HepG2 (cell line): ENCODE measurements around the gene TNFRSF21. TPM values are rescaled to one million over a fixed set of nuclear protein-coding genes. Genes with fewer than 3 reads are reported as not detected.

Experiments
- ELF1 ChIP-seq: sonication (generic); formaldehyde crosslinking; IDR thresholded peaks from 2 replicates; pipeline ENCODE4 v1.4.0; 2020; ENCODE audit warnings: missing genetic modification reagents
- HNRNPH1 ChIP-seq: fragments of 200-400 bp; formaldehyde crosslinking; optimal IDR thresholded peaks from 2 replicates; pipeline ENCODE3; 2017; ENCODE audit warnings: mild to moderate bottlenecking, low read depth, low read length
- ZNF562 ChIP-seq: sonication (generic); formaldehyde crosslinking; IDR thresholded peaks from 2 replicates; pipeline ENCODE4 v1.8.0; 2022; ENCODE audit warnings: missing genetic modification reagents, borderline replicate concordance
- ZNF574 ChIP-seq: sonication (generic); formaldehyde crosslinking; IDR thresholded peaks from 2 replicates; pipeline ENCODE4 v1.4.0; 2020; ENCODE audit warnings: missing genetic modification reagents
- ZNF589 ChIP-seq: sonication (generic); formaldehyde crosslinking; conservative IDR thresholded peaks from 2 replicates; pipeline ENCODE4 v1.8.0; 2022; ENCODE audit warnings: mild to moderate bottlenecking, moderate library complexity, missing genetic modification reagents
- ZNF83 ChIP-seq: sonication (generic); formaldehyde crosslinking; IDR thresholded peaks from 2 replicates; pipeline ENCODE4 v1.4.0; 2020; ENCODE audit warnings: missing genetic modification reagents, mild to moderate bottlenecking, borderline replicate concordance
- ZNF891 ChIP-seq: sonication (generic); formaldehyde crosslinking; IDR thresholded peaks from 2 replicates; pipeline ENCODE4 v1.5.0; 2020; ENCODE audit warnings: mild to moderate bottlenecking, missing genetic modification reagents
- polyA plus RNA-seq, 8 experiments: library from polyadenylated mRNA; depleted of rRNA in 3 of 8; stranded (reverse) in 7 of 8; unstranded in 1 of 8; fragments of >200 nt; fragmentation: Illumina TruSeq in 4 of 8; extraction: Trizol in 4 of 8; gene quantifications; 2 replicates each; pipeline versions ENCODE4 v1.2.1 to v1.2.3, GENCODE V29; 2011 to 2016; ENCODE audit warnings: low read depth in 4 of 8, missing spikeins in 1 of 8, mixed read lengths in 1 of 8; ENCODE audit not compliant: insufficient read depth in 1 of 8
- total RNA-seq, 5 experiments: library from RNA; depleted of rRNA; stranded (reverse); fragments of >200 nt; fragmentation: Illumina TruSeq; extraction: Trizol; gene quantifications; 2 replicates each; pipeline ENCODE4 v1.2.3, GENCODE V29; 2016; ENCODE audit warnings: low read depth in 1 of 5
- TF ChIP-seq, protein P1 (sequence below): sonication (generic); formaldehyde crosslinking; IDR thresholded peaks from 2 replicates; pipeline ENCODE4 v1.5.1; 2020; ENCODE audit warnings: mild to moderate bottlenecking, missing genetic modification reagents, borderline replicate concordance
- TF ChIP-seq, protein P2 (sequence below): IDR thresholded peaks from 2 replicates; pipeline ENCODE4 v1.6.1; 2016; ENCODE audit warnings: control low read depth
- TF ChIP-seq, protein P3 (sequence below): IDR thresholded peaks from 2 replicates; pipeline ENCODE4 v1.6.1; 2016; ENCODE audit warnings: low read depth, missing genetic modification reagents, missing compliant biosample characterization
- TF ChIP-seq, protein P4 (sequence below): sonication (generic); formaldehyde crosslinking; IDR thresholded peaks from 2 replicates; pipeline ENCODE4 v1.8.1; 2023; ENCODE audit warnings: mild to moderate bottlenecking, moderate library complexity, missing genetic modification reagents

TNFRSF21 gene
- total and polyA plus RNA-seq, 2 of the 13 experiments (the other 11 are each of a cell fraction or from before 2014, with no cell fraction given), result 24.8 to 46.3 TPM

DNA sequence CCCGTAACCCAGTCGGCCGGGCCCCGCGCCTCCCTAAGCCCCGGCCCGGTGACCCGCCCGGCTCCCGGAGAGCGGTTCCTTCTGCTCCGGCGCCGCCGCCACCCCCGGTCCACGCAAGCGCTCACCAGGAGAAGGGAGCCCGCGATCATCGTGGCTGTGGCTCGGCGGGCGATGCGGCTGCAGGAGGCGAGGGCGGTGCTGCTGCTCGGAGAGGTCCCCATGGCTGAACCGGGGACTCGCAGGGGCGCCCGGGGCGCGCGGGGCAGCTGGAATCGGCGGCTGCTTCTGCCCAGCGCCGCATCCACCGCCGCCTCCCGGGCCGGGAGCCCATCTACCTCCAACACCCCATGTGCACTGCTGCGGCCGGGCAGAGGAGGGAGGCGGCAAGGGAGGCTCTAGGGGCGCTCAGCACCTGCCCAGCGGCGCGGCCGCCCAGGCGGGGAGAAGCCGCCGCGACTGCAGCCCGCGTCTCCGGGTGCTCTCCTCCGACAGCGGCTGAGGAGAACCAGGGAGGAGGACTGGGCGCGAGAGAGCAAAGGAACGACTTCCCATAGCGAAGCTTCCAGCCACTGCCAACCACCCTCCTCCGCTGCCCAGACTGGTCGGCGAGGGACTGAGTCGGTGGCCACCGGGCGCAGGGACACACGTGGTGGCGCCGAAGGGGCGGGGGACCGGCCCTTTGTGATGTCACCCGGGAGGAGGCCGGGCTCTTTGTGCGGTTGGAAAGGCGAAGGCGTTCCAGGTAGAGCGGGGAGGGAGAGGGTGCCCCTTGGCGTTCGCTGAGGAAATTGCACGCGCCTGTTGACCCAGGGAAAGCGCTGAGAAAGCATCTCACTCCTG is at the start of gene TNFRSF21 (continued):
- TF ChIP-seq, protein P1, sequence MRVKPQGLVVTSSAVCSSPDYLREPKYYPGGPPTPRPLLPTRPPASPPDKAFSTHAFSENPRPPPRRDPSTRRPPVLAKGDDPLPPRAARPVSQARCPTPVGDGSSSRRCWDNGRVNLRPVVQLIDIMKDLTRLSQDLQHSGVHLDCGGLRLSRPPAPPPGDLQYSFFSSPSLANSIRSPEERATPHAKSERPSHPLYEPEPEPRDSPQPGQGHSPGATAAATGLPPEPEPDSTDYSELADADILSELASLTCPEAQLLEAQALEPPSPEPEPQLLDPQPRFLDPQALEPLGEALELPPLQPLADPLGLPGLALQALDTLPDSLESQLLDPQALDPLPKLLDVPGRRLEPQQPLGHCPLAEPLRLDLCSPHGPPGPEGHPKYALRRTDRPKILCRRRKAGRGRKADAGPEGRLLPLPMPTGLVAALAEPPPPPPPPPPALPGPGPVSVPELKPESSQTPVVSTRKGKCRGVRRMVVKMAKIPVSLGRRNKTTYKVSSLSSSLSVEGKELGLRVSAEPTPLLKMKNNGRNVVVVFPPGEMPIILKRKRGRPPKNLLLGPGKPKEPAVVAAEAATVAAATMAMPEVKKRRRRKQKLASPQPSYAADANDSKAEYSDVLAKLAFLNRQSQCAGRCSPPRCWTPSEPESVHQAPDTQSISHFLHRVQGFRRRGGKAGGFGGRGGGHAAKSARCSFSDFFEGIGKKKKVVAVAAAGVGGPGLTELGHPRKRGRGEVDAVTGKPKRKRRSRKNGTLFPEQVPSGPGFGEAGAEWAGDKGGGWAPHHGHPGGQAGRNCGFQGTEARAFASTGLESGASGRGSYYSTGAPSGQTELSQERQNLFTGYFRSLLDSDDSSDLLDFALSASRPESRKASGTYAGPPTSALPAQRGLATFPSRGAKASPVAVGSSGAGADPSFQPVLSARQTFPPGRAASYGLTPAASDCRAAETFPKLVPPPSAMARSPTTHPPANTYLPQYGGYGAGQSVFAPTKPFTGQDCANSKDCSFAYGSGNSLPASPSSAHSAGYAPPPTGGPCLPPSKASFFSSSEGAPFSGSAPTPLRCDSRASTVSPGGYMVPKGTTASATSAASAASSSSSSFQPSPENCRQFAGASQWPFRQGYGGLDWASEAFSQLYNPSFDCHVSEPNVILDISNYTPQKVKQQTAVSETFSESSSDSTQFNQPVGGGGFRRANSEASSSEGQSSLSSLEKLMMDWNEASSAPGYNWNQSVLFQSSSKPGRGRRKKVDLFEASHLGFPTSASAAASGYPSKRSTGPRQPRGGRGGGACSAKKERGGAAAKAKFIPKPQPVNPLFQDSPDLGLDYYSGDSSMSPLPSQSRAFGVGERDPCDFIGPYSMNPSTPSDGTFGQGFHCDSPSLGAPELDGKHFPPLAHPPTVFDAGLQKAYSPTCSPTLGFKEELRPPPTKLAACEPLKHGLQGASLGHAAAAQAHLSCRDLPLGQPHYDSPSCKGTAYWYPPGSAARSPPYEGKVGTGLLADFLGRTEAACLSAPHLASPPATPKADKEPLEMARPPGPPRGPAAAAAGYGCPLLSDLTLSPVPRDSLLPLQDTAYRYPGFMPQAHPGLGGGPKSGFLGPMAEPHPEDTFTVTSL, result peak; percentile 47; the same call in 1 of the 2 replicates
- TF ChIP-seq, protein P2, sequence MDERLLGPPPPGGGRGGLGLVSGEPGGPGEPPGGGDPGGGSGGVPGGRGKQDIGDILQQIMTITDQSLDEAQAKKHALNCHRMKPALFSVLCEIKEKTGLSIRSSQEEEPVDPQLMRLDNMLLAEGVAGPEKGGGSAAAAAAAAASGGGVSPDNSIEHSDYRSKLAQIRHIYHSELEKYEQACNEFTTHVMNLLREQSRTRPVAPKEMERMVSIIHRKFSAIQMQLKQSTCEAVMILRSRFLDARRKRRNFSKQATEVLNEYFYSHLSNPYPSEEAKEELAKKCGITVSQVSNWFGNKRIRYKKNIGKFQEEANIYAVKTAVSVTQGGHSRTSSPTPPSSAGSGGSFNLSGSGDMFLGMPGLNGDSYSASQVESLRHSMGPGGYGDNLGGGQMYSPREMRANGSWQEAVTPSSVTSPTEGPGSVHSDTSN (CRISPR knock-in tag), result no peak
- peak; percentile 77 for TF ChIP-seq ZNF574 (CRISPR knock-in tag)
- no peak; the same call in 1 of the 2 replicates for TF ChIP-seq ZNF562 (CRISPR knock-in tag)
- peak; percentile 94 for TF ChIP-seq HNRNPH1
- TF ChIP-seq, protein P3, sequence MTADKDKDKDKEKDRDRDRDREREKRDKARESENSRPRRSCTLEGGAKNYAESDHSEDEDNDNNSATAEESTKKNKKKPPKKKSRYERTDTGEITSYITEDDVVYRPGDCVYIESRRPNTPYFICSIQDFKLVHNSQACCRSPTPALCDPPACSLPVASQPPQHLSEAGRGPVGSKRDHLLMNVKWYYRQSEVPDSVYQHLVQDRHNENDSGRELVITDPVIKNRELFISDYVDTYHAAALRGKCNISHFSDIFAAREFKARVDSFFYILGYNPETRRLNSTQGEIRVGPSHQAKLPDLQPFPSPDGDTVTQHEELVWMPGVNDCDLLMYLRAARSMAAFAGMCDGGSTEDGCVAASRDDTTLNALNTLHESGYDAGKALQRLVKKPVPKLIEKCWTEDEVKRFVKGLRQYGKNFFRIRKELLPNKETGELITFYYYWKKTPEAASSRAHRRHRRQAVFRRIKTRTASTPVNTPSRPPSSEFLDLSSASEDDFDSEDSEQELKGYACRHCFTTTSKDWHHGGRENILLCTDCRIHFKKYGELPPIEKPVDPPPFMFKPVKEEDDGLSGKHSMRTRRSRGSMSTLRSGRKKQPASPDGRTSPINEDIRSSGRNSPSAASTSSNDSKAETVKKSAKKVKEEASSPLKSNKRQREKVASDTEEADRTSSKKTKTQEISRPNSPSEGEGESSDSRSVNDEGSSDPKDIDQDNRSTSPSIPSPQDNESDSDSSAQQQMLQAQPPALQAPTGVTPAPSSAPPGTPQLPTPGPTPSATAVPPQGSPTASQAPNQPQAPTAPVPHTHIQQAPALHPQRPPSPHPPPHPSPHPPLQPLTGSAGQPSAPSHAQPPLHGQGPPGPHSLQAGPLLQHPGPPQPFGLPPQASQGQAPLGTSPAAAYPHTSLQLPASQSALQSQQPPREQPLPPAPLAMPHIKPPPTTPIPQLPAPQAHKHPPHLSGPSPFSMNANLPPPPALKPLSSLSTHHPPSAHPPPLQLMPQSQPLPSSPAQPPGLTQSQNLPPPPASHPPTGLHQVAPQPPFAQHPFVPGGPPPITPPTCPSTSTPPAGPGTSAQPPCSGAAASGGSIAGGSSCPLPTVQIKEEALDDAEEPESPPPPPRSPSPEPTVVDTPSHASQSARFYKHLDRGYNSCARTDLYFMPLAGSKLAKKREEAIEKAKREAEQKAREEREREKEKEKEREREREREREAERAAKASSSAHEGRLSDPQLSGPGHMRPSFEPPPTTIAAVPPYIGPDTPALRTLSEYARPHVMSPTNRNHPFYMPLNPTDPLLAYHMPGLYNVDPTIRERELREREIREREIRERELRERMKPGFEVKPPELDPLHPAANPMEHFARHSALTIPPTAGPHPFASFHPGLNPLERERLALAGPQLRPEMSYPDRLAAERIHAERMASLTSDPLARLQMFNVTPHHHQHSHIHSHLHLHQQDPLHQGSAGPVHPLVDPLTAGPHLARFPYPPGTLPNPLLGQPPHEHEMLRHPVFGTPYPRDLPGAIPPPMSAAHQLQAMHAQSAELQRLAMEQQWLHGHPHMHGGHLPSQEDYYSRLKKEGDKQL (CRISPR knock-in tag), result peak; percentile 66; the same call in 1 of the 2 replicates
- TF ChIP-seq ZNF891 (CRISPR knock-in tag), result peak; percentile 89
- TF ChIP-seq ELF1 (CRISPR knock-in tag), result peak; percentile 64
- TF ChIP-seq ZNF589 (CRISPR knock-in tag), result peak; percentile 94
- peak; percentile 37 for TF ChIP-seq ZNF83 (CRISPR knock-in tag)
- TF ChIP-seq, protein P4, sequence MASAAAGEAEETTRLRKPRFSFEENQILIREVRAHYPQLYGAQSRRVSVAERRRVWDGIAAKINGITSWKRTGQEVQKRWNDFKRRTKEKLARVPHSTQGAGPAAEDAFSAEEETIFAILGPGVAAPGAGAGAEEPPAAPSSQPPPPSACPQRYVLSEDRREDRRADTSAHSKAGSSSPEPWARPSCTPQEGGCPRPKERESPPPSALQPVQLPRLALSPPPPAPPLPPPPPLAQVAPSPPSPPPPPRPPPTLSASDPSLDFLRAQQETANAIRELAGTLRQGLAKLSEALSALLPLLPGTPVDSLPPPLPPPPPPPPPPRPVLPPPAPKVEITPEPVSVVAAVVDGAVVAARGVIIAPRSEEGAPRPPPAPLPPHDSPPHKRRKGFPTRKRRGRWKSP (CRISPR knock-in tag), result no peak; the same call in 1 of the 2 replicates
